ENCODE data around the gene CASP5. TPM values are rescaled to one million over a fixed set of nuclear protein-coding genes. Genes with fewer than 3 reads are reported as not detected.

The CASP5 gene
- total RNA-seq, 1 donor from 2014 or later, result not detected

GRCh38 chr11:104957280-104957679 lies 65.7 kb downstream of the CASP5 start:
- no peak for TF ChIP-seq CTCF (IDR thresholded peaks at IDR 0.05)
- H3K4me1 Mint-ChIP-seq (ENCODE audit: low read depth), result no peaks in the 10 kb centered on the region
- H3K27me3 Mint-ChIP-seq (ENCODE audit: low read depth), result no peaks in the 10 kb centered on the region
- H3K9me3 Mint-ChIP-seq (ENCODE audit: low read depth), result no peaks in the 10 kb centered on the region
- DNase-seq (ENCODE audit: low spot score), result no peak
- no peaks in the 10 kb centered on the region for H3K36me3 Mint-ChIP-seq (ENCODE audit: low read depth)
- H3K27ac Mint-ChIP-seq (ENCODE audit: unreplicated experiment), result no peak overlapping the region
- H3K4me3 Mint-ChIP-seq (ENCODE audit: unreplicated experiment), result no peak overlapping the region

- Mint-ChIP-seq H3K27ac (ENCODE audit: unreplicated experiment) (no peak overlapping the region), H3K9me3 (ENCODE audit: low read depth) (no peaks in the 10 kb centered on the region), H3K4me1 (ENCODE audit: low read depth) (no peaks in the 10 kb centered on the region), H3K27me3 (ENCODE audit: low read depth) (no peaks in the 10 kb centered on the region), H3K36me3 (ENCODE audit: low read depth) (no peaks in the 10 kb centered on the region), H3K4me3 (ENCODE audit: unreplicated experiment) (no peak overlapping the region)
- DNase-seq (ENCODE audit: low spot score), result no peak
- TF ChIP-seq CTCF (IDR thresholded peaks at IDR 0.05), result no peak
These were observed 66.4 kb downstream of the CASP5 start for GRCh38 chr11:104956528-104956927.

DNA sequence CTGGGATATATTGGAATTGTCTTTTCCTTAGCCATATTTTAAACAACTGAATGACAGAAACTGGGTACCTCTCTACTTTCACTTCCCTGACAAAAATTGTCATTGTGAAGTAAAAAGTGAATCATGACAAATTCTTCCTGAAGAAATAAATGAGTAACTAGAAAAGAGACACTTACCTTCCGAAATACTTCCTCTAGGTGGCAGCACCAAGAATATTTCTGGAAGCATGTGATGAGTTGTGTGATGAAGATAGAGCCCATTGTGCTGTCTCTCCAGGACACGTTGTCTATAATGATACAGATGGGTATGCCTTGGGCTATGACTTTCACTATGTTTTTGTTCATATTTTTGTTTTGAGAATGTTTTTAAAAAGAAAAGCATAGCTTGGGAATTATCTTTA lies 76.1 kb downstream of the CASP5 start:
- H3K36me3 Mint-ChIP-seq (ENCODE audit: low read depth), result peaks cover 5% of the 10 kb centered on the region

More for the DNA sequence above, 76.1 kb downstream of the CASP5 start:
- no peak overlapping the region for H3K4me3 Mint-ChIP-seq (ENCODE audit: unreplicated experiment)
- no peaks in the 10 kb centered on the region for H3K9me3 Mint-ChIP-seq (ENCODE audit: low read depth)
- TF ChIP-seq CTCF (IDR thresholded peaks at IDR 0.05), result peak; percentile 80
- DNase-seq (ENCODE audit: low spot score), result no peak
- no peaks in the 10 kb centered on the region for H3K4me1 Mint-ChIP-seq (ENCODE audit: low read depth)
- H3K27me3 Mint-ChIP-seq (ENCODE audit: low read depth), result no peaks in the 10 kb centered on the region
- H3K27ac Mint-ChIP-seq (ENCODE audit: unreplicated experiment), result no peak overlapping the region

Other genes with a start within 250 kb of the CASP5 start
- gene CASP12, start 124.7 kb downstream of the CASP5 start, total RNA-seq, result not detected in 3 replicates
- 1.2 to 12.6 TPM (median 1.8 TPM) in 3 replicates for gene CASP4, start 54.6 kb downstream of the CASP5 start, total RNA-seq
- gene CASP1, start 12.0 kb upstream of the CASP5 start, total RNA-seq, result 1.2 TPM in 1 of 3 replicates, not detected in the others
- 2.0 TPM in 1 of 3 replicates, not detected in the others for gene CARD16, start 22.2 kb upstream of the CASP5 start, total RNA-seq
- not detected in 3 replicates for gene CARD18, start 116.6 kb upstream of the CASP5 start, total RNA-seq

All from chondrocyte (in vitro differentiated cells).